OCI-LY7 (cell line): ENCODE results near the gene LRRK1. TPM values are rescaled to one million over a fixed set of nuclear protein-coding genes. Genes with fewer than 3 reads are reported as not detected.

ENCODE experiments used
- BruUV-seq: library from RNA; stranded (reverse); fragments of 400-500 nt; replicated peaks from 2 replicates; lab custom pipeline; 2021; lab: Mats Ljungman, UMichigan
- CTCF ChIA-PET: fragments of 300-600 bp; sonication (Branson Sonifier 250); formaldehyde crosslinking; loops from one replicate; lab custom pipeline; 2022; ENCODE audit warnings: antibody characterized with exemption; ENCODE audit not compliant: unreplicated experiment; lab: Charles Lee
- POLR2A ChIA-PET: fragments of 300-600 bp; sonication (Branson Sonifier 250); formaldehyde crosslinking; loops from one replicate; lab custom pipeline; 2022; ENCODE audit warnings: antibody characterized with exemption; lab: Charles Lee
- DNase-seq: peaks from one replicate; pipeline ENCODE4 v3.0.0-alpha.2; 2015; ENCODE audit warnings: low spot score
- H2AFZ ChIP-seq: fragments of 200-600 bp; sonication (generic), shearing (Covaris generic); 2 replicates; pipeline ENCODE4 v1.6.1; 2014; ENCODE audit warnings: mild to moderate bottlenecking, antibody characterized with exemption, low read length, moderate library complexity
- H3K27ac ChIP-seq: fragments of 200-600 bp; sonication (generic); 2 replicates; pipeline ENCODE4 v1.5.1; 2014; ENCODE audit warnings: mixed run types, low read depth, mild to moderate bottlenecking, moderate library complexity, low read length, inconsistent platforms; ENCODE audit not compliant: poor library complexity, severe bottlenecking
- H3K36me3 ChIP-seq: fragments of 200-600 bp; sonication (generic); 2 replicates; pipeline ENCODE4 v1.6.1; 2014; ENCODE audit warnings: mild to moderate bottlenecking, antibody characterized with exemption, low read length, moderate library complexity, mixed read lengths; ENCODE audit not compliant: insufficient read depth
- H3K4me1 ChIP-seq: fragments of 200-600 bp; sonication (generic); 2 replicates; pipeline ENCODE4 v1.5.1; 2014; ENCODE audit warnings: mild to moderate bottlenecking, low read length; ENCODE audit not compliant: insufficient read depth, poor library complexity, severe bottlenecking
- H3K4me2 ChIP-seq: fragments of 200-600 bp; sonication (generic); 2 replicates; pipeline ENCODE4 v1.6.1; 2014; ENCODE audit warnings: mild to moderate bottlenecking, low read length
- H3K4me3 ChIP-seq: fragments of 200-600 bp; sonication (generic); 2 replicates; pipeline ENCODE4 v1.5.1; 2014; ENCODE audit warnings: mild to moderate bottlenecking, low read depth, low read length; ENCODE audit not compliant: poor library complexity, severe bottlenecking
- H3K79me2 ChIP-seq: fragments of 200-600 bp; sonication (generic); 2 replicates; pipeline ENCODE4 v1.6.1; 2016; ENCODE audit warnings: low read depth, mild to moderate bottlenecking, low read length, moderate library complexity, mixed read lengths; ENCODE audit not compliant: insufficient read depth
- H3K9me2 ChIP-seq: fragments of 200-600 bp; sonication (generic); 2 replicates; pipeline ENCODE4 v1.6.1; 2016; ENCODE audit warnings: mild to moderate bottlenecking, low read length, mixed read lengths; ENCODE audit not compliant: insufficient read depth
- H3K9me3 ChIP-seq: fragments of 200-600 bp; sonication (generic); 2 replicates; pipeline ENCODE4 v1.6.1; 2014; ENCODE audit warnings: mild to moderate bottlenecking, mixed run types, low read length, mixed read lengths
- H4K20me1 ChIP-seq: fragments of 200-600 bp; sonication (generic); 2 replicates; pipeline ENCODE4 v1.6.1; 2014; ENCODE audit warnings: mild to moderate bottlenecking, antibody characterized with exemption, low read length, moderate library complexity, mixed read lengths; ENCODE audit not compliant: insufficient read depth
- CTCF ChIP-seq: fragments of 200-600 bp; sonication (generic); conservative IDR thresholded peaks from 2 replicates; pipeline ENCODE4 v1.5.1; 2014; ENCODE audit warnings: mild to moderate bottlenecking, antibody characterized with exemption, low read length, moderate library complexity, mixed read lengths
- EZH2phosphoT487 ChIP-seq: fragments of 200-600 bp; sonication (generic); IDR thresholded peaks from 2 replicates; pipeline ENCODE4 v1.6.1; 2018; ENCODE audit warnings: low read depth, borderline replicate concordance, mild to moderate bottlenecking, mixed run types, antibody characterized with exemption, low read length, moderate library complexity, mixed read lengths
- intact Hi-C: fragments of 100-400 bp; cut with micrococcal nuclease; formaldehyde crosslinking; loops from one replicate; pipeline ENCODE4 v1.10.0; 2022; ENCODE audit not compliant: unreplicated experiment
- total RNA-seq, 2 experiments: library from RNA; depleted of rRNA in 1 of 2; stranded (reverse); fragments of >200 nt in 1 of 2; shearing (Covaris generic) in 1 of 2; gene quantifications; 2 replicates each; pipeline ENCODE4 v1.2.3, GENCODE V29; 2014 to 2022

The LRRK1 gene
- total RNA-seq, 2 experiments from 2014 or later: 92.3 to 233 TPM

- H3K4me2 ChIP-seq: no peak overlapping the region
- no peak overlapping the region for H3K27ac ChIP-seq
- H2AFZ ChIP-seq: no peak overlapping the region
- H3K79me2 ChIP-seq: peaks cover 13% of the 10 kb centered on the region; the same call in 1 of the 2 replicates
- no peaks in the 10 kb centered on the region for H4K20me1 ChIP-seq
- no peaks in the 10 kb centered on the region for H3K9me2 ChIP-seq
- TF ChIP-seq CTCF (no peak), EZH2phosphoT487 (no peak)
- H3K9me3 ChIP-seq: peaks cover 4% of the 10 kb centered on the region; the same call in 1 of the 2 replicates
- no peaks in the 10 kb centered on the region for H3K4me1 ChIP-seq
- intact Hi-C loops: no loop called here
- ChIA-PET POLR2A (interaction anchor here (1.0 kb wide), 1 partner anchor 10 kb away, joined by 5 read pairs; no protein-coding TSS in a partner anchor), CTCF (no interaction called here)
- BruUV-seq: no TSS peak
- peaks cover 97% of the 10 kb centered on the region for H3K36me3 ChIP-seq
- no peak for DNase-seq
- no peak overlapping the region for H3K4me3 ChIP-seq
Observed at GRCh38 chr15:100997442-100997841, 78.3 kb downstream of the LRRK1 start.

GRCh38 chr15:100998630-100999029 is 79.5 kb downstream of the LRRK1 start:
- Histone ChIP-seq H3K36me3 (peaks cover 97% of the 10 kb centered on the region), H3K4me3 (no peak overlapping the region), H3K9me2 (no peaks in the 10 kb centered on the region), H2AFZ (no peak overlapping the region), H3K79me2 (peaks cover 5% of the 10 kb centered on the region; the same call in 1 of the 2 replicates), H3K4me2 (no peak overlapping the region), H3K27ac (no peak overlapping the region), H4K20me1 (no peaks in the 10 kb centered on the region), H3K4me1 (no peaks in the 10 kb centered on the region), H3K9me3 (peaks cover 12% of the 10 kb centered on the region)
- CTCF ChIA-PET: no interaction called here
- no peak for TF ChIP-seq CTCF
- no peak for TF ChIP-seq EZH2phosphoT487
- POLR2A ChIA-PET: interaction anchor here (0.7 to 1.2 kb wide), 3 partner anchors 12 to 78 kb away, joined by 3 read pairs; no protein-coding TSS in a partner anchor
- DNase-seq: no peak
- BruUV-seq: no TSS peak
- intact Hi-C loops: no loop called here

GRCh38 chr15:100999369-100999768 is 80.2 kb downstream of the LRRK1 start:
- Histone ChIP-seq H2AFZ (no peak overlapping the region), H3K9me3 (peaks cover 12% of the 10 kb centered on the region), H4K20me1 (no peaks in the 10 kb centered on the region), H3K4me1 (no peaks in the 10 kb centered on the region), H3K4me2 (no peak overlapping the region), H3K9me2 (no peaks in the 10 kb centered on the region), H3K4me3 (no peak overlapping the region), H3K36me3 (peaks cover 97% of the 10 kb centered on the region), H3K79me2 (peaks cover 3% of the 10 kb centered on the region; the same call in 1 of the 2 replicates), H3K27ac (no peak overlapping the region)
- intact Hi-C loops: no loop called here
- no peak for DNase-seq
- ChIA-PET POLR2A (interaction anchor here (0.7 to 1.2 kb wide), 4 partner anchors 11 to 79 kb away, joined by 3 read pairs; no protein-coding TSS in a partner anchor), CTCF (no interaction called here)
- TF ChIP-seq CTCF: no peak
- no peak for TF ChIP-seq EZH2phosphoT487
- no TSS peak for BruUV-seq
